ENCODE measurements around the gene SNX21.

The SNX21 gene

DNA sequence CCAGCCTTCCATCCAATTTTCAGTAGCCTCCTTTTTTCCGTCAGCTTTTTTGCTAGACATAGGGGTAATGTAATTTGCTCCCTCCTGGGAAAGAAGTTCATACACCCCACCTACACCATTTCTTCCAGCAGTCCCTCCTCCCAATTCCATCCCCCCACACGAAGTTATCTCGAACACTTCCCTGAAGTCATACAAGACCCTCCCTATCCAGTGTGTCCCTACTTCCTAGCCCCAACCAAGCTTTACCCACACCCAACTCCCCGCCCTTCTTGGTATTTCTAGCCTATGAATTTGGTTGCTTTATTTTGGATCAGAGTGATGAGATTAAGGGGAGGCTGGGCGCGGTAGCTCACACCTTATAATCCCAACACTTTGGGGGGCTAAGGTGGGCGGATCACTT is 20.1 kb upstream of the SNX21 start:
- ChIA-PET CTCF (interaction anchor here (0.5 to 2.2 kb wide), 4 partner anchors 13 to 440 kb away, joined by 3 to 7 read pairs (median 3); no protein-coding TSS in a partner anchor), POLR2A (interaction anchor here (1.2 kb wide), 1 partner anchor 17 kb away, joined by 3 read pairs; no protein-coding TSS in a partner anchor)
- TF ChIP-seq, protein P1, sequence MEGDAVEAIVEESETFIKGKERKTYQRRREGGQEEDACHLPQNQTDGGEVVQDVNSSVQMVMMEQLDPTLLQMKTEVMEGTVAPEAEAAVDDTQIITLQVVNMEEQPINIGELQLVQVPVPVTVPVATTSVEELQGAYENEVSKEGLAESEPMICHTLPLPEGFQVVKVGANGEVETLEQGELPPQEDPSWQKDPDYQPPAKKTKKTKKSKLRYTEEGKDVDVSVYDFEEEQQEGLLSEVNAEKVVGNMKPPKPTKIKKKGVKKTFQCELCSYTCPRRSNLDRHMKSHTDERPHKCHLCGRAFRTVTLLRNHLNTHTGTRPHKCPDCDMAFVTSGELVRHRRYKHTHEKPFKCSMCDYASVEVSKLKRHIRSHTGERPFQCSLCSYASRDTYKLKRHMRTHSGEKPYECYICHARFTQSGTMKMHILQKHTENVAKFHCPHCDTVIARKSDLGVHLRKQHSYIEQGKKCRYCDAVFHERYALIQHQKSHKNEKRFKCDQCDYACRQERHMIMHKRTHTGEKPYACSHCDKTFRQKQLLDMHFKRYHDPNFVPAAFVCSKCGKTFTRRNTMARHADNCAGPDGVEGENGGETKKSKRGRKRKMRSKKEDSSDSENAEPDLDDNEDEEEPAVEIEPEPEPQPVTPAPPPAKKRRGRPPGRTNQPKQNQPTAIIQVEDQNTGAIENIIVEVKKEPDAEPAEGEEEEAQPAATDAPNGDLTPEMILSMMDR (IDR thresholded peaks at IDR 0.05; ENCODE audit: control extremely low read depth, extremely low read depth, low read depth, missing control alignments) = no peak
- no peak for DNase-seq (ENCODE audit: extremely low spot score)

DNA sequence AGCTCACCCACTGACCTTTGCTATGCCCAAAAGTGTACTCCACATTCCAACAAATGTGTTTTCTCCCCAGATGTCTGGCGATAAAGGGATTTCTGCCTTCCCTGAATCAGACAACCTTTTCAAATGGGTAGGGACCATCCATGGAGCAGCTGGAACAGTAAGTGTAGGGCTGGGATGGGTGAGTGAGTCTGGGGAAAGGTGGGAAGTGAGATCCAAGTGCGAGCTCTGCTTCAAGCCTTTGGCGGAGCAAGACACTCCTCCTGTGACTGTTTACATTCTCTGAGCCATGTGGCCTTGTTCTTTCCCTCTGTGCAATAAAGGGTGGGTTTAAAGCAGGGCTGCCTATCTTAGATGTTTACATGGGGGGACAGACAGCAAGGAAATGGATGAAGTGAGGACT is 19.3 kb upstream of the SNX21 start:
- TF ChIP-seq, protein P1 (IDR thresholded peaks at IDR 0.05; ENCODE audit: control extremely low read depth, extremely low read depth, low read depth, missing control alignments) = no peak
- CTCF ChIA-PET = interaction anchor here (2.2 kb wide), 1 partner anchor 14 kb away, joined by 7 read pairs; no protein-coding TSS in a partner anchor

DNA sequence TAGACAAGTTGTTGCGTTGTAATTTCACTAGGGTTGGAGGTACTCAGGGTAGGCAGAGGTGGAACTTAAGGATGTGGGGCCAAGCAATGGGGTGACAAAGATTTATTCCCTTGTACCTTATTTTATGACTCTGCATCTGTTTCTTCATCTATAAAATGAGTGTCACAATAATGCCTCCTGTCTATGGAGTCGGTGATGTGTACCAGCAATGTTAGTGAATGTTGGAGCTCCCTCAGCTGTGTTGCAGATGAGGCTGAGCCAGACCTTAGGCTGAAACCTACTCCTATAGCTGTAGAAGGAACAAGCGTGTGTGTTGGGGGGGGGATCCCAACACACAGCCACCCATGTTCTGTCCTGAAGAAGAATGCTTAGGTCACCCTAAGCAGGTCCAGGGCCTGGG is 16.6 kb upstream of the SNX21 start:
- ChIA-PET POLR2A (interaction anchor here (0.6 kb wide), 1 partner anchor 12 kb away, joined by 3 read pairs; no protein-coding TSS in a partner anchor), CTCF (interaction anchor here (0.9 to 3.8 kb wide), 5 partner anchors 13 to 198 kb away, joined by 3 to 19 read pairs (median 3); partner anchors contain the start of genes ACOT8 and ZSWIM3)

More for the DNA sequence above, 19.3 kb upstream of the SNX21 start:
- DNase-seq (ENCODE audit: extremely low spot score) = no peak
- POLR2A ChIA-PET = interaction anchor here (0.6 kb wide), 1 partner anchor 77 kb away, joined by 3 read pairs; no protein-coding TSS in a partner anchor

DNA sequence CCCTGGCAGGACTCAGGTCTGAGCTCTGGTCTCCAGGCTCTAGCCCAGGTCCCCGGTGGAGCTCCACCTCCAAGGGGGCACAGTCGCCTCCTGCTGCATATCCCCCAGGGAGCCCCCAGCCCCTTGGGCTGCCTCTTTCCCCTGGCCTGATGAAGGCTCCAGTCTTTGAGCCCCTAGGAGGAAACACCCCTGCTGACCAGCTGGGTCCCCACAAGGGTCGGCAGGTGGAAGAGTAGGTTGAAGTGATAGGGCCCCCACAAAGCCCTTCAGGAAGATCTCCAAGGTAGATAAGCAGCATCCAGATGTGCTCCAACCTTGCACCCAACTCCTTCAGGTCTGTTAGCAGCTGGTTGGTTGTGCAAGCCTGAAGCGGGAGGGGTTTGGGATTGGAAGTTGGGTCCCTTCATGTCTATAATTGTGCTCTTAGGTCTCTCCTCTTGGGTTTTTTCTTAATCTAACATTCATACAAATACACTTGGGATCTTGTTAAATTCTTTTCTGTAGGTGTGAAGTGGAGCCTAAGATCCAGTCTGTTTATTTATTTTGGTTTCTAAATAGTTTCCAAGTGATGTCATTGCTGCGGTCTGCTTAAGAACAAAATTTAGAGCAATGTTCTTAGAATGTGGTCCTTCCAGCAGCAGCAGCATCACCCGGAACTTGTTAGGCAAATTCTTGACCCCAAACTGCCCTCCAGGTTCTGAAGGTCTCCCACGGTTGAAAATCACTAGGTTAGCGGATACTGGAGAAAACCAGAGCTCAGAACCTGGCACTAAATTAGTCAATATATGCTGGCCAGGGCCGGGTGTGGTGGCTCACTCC is 16.0 kb upstream of the SNX21 start:
- ChIA-PET CTCF (interaction anchor here (0.9 to 3.8 kb wide), 5 partner anchors 13 to 197 kb away, joined by 3 to 19 read pairs (median 3); partner anchors contain the start of genes ACOT8 and ZSWIM3), POLR2A (interaction anchor here (0.6 kb wide), 1 partner anchor 11 kb away, joined by 3 read pairs; no protein-coding TSS in a partner anchor)
- no peak for DNase-seq (ENCODE audit: extremely low spot score)
- TF ChIP-seq, protein P1 (IDR thresholded peaks at IDR 0.05; ENCODE audit: control extremely low read depth, extremely low read depth, low read depth, missing control alignments) = no peak

More for the DNA sequence above, 16.6 kb upstream of the SNX21 start:
- DNase-seq (ENCODE audit: extremely low spot score) = no peak
- TF ChIP-seq, protein P1 (IDR thresholded peaks at IDR 0.05; ENCODE audit: control extremely low read depth, extremely low read depth, low read depth, missing control alignments) = no peak

DNA sequence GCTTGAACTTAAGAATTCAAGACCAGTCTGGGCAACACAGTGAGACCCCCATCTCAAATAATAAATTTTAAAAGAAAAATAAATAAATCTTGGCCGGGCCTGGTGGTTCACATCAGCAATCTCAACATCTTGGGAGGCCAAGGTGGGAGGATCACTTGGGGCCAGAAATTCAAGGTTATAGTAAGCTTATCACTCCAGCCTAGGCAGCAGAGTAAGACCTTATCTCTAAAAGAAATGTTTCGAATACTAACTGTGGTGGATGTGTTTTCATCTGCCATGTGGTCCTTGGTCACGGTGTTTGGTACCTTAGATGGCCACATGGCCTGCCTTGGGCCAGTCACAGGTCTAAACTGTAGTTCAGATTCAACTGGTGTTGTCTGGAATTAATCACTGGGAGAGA is 15.4 kb upstream of the SNX21 start:
- TF ChIP-seq, protein P1 (IDR thresholded peaks at IDR 0.05; ENCODE audit: control extremely low read depth, extremely low read depth, low read depth, missing control alignments) = no peak
- ChIA-PET CTCF (interaction anchor here (1.3 to 3.8 kb wide), 2 partner anchors 19 to 196 kb away, joined by 3 to 19 read pairs; no protein-coding TSS in a partner anchor), POLR2A (no interaction called here)

DNA sequence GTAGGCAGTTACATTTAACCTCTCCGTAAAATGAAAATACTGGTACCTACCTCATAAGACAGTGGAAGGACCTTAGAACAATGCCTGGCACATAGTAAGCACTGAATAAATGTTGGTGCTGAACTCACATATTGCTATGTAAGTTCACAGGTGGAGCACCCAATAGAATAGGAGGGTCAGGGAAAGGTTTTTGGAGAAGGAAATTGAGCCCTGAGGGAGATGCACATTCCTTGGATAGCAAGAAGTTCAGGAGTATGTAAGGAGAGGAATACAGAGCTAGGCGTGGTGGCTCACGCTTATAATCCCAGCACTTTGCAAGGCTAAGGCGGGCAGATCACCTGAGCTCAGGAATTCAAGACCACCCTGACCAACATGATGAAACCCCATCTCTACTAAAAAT is 14.1 kb upstream of the SNX21 start:
- TF ChIP-seq, protein P1 (IDR thresholded peaks at IDR 0.05; ENCODE audit: control extremely low read depth, extremely low read depth, low read depth, missing control alignments) = no peak
- CTCF ChIA-PET = interaction anchor here (1.0 to 3.8 kb wide), 3 partner anchors 14 to 48 kb away, joined by 3 to 19 read pairs (median 4); no protein-coding TSS in a partner anchor
- POLR2A ChIA-PET = interaction anchor here (0.6 kb wide), 1 partner anchor 12 kb away, joined by 5 read pairs; no protein-coding TSS in a partner anchor
- DNase-seq (ENCODE audit: extremely low spot score) = no peak

More for the DNA sequence above, 15.4 kb upstream of the SNX21 start:
- no peak for DNase-seq (ENCODE audit: extremely low spot score)
